Ishikawa (cell line): Measurements from ENCODE around the gene PDZD7.

Experiments used
- CEBPB ChIP-seq: IDR thresholded peaks from 2 replicates; pipeline ENCODE4 v1.6.1; 2012
- CREB1 ChIP-seq: IDR thresholded peaks from 2 replicates; pipeline ENCODE4 v1.6.1; 2012; ENCODE audit warnings: low read depth
- EGR1 ChIP-seq: IDR thresholded peaks from 2 replicates; pipeline ENCODE4 v1.6.1; 2012
- EP300 ChIP-seq: IDR thresholded peaks from 2 replicates; pipeline ENCODE4 v1.6.1; 2012; ENCODE audit warnings: borderline replicate concordance
- FOXM1 ChIP-seq: IDR thresholded peaks from 2 replicates; pipeline ENCODE4 v1.6.1; 2012; ENCODE audit warnings: low read depth, borderline replicate concordance
- MAX ChIP-seq: IDR thresholded peaks from 2 replicates; pipeline ENCODE4 v1.6.1; 2012
- NFIC ChIP-seq: IDR thresholded peaks from 2 replicates; pipeline ENCODE4 v1.6.1; 2012
- RAD21 ChIP-seq: IDR thresholded peaks from 2 replicates; pipeline ENCODE4 v1.6.1; 2012; ENCODE audit warnings: low read depth
- REST ChIP-seq: IDR thresholded peaks from 2 replicates; pipeline ENCODE4 v1.6.1; 2012; ENCODE audit warnings: low read depth, mild to moderate bottlenecking
- TAF1 ChIP-seq: IDR thresholded peaks from 2 replicates; pipeline ENCODE4 v1.6.1; 2012; ENCODE audit warnings: low read depth, mild to moderate bottlenecking
- TCF12 ChIP-seq: IDR thresholded peaks from 2 replicates; pipeline ENCODE4 v1.6.1; 2012; ENCODE audit warnings: low read depth
- TEAD4 ChIP-seq: IDR thresholded peaks from 2 replicates; pipeline ENCODE4 v1.6.1; 2012
- USF1 ChIP-seq: IDR thresholded peaks from 2 replicates; pipeline ENCODE4 v1.6.1; 2012
- YY1 ChIP-seq: IDR thresholded peaks from 2 replicates; pipeline ENCODE4 v1.6.1; 2012; ENCODE audit warnings: low read depth
- ZBTB7A ChIP-seq: IDR thresholded peaks from 2 replicates; pipeline ENCODE4 v1.6.1; 2012; ENCODE audit warnings: low read depth

The PDZD7 gene

GRCh38 chr10:101072923-101073322 lies 42.0 kb upstream of the PDZD7 start:
- no peak for TF ChIP-seq YY1
- no peak for TF ChIP-seq FOXM1
- no peak for TF ChIP-seq ZBTB7A
- TF ChIP-seq CREB1: no peak
- TF ChIP-seq CEBPB: no peak
- no peak for TF ChIP-seq TEAD4
- no peak for TF ChIP-seq RAD21
- no peak for TF ChIP-seq USF1
- no peak for TF ChIP-seq TCF12
- no peak for TF ChIP-seq REST
- TF ChIP-seq TAF1: no peak
- TF ChIP-seq EP300: no peak
- no peak for TF ChIP-seq EGR1
- no peak for TF ChIP-seq NFIC

GRCh38 chr10:101071885-101072433 lies 41.0 kb upstream of the PDZD7 start:
- TF ChIP-seq ZBTB7A: no peak

GRCh38 chr10:101071267-101071884 lies 40.4 kb upstream of the PDZD7 start:
- TF ChIP-seq RAD21 (no peak), REST (no peak), TEAD4 (no peak), CEBPB (no peak), EGR1 (no peak), NFIC (no peak), CREB1 (no peak)

GRCh38 chr10:101070098-101070497 lies 39.2 kb upstream of the PDZD7 start:
- no peak for TF ChIP-seq RAD21

GRCh38 chr10:101069441-101069840 lies 38.5 kb upstream of the PDZD7 start:
- TF ChIP-seq USF1 (no peak), TCF12 (no peak), CREB1 (no peak), TAF1 (no peak), EGR1 (no peak), NFIC (no peak), RAD21 (no peak), YY1 (no peak), EP300 (no peak), MAX (no peak), CEBPB (no peak), FOXM1 (no peak), ZBTB7A (no peak)

- peak; percentile 29; the same call in 1 of the 2 replicates for TF ChIP-seq NFIC
- peak; percentile 96 for TF ChIP-seq ZBTB7A
- peak; percentile 60; the same call in 1 of the 2 replicates for TF ChIP-seq TAF1
- TF ChIP-seq EP300: peak; percentile 5; the same call in 1 of the 2 replicates
- TF ChIP-seq MAX: peak; percentile 80
- peak; percentile 72; the same call in 1 of the 2 replicates for TF ChIP-seq YY1
- no peak for TF ChIP-seq CREB1
- peak; percentile 62 for TF ChIP-seq TEAD4
- peak; percentile 95 for TF ChIP-seq RAD21
- TF ChIP-seq CEBPB: no peak
- no peak; the same call in 1 of the 2 replicates for TF ChIP-seq EGR1
- TF ChIP-seq TCF12: peak; percentile 75; the same call in 1 of the 2 replicates
- peak; percentile 16; the same call in 1 of the 2 replicates for TF ChIP-seq USF1
- TF ChIP-seq REST: no peak
These were observed 36.6 kb upstream of the PDZD7 start for GRCh38 chr10:101067356-101068083.
